Tibial nerve (tissue), 4 donors: ENCODE measurements around the gene IBA57. TPM values are rescaled to one million over a fixed set of nuclear protein-coding genes. Genes with fewer than 3 reads are reported as not detected.

Source experiments
- DNase-seq, 2 donors: peaks; one replicate each; pipeline ENCODE4 v3.0.0-alpha.2; 2019; ENCODE audit warnings: low spot score in 2 of 2
- H3K27ac ChIP-seq, 4 donors: fragments of 200-600 bp; sonication (generic) in 3 of 4; one replicate each; pipeline ENCODE4 v1.5.1; 2017 to 2019; ENCODE audit warnings: mild to moderate bottlenecking in 1 of 4
- H3K27me3 ChIP-seq, 2 donors: fragments of 200-600 bp; sonication (generic) in 1 of 2; one replicate each; pipeline versions ENCODE4 v1.5.1 to v1.6.0; 2017 to 2019
- H3K36me3 ChIP-seq, 3 donors: fragments of 200-600 bp; sonication (generic); one replicate each; pipeline ENCODE4 v1.5.1; 2018 to 2019
- H3K4me1 ChIP-seq, 4 donors: fragments of 200-600 bp; sonication (generic) in 3 of 4; one replicate each; pipeline ENCODE4 v1.5.1; 2017 to 2019
- H3K4me3 ChIP-seq, 4 donors: fragments of 200-600 bp; sonication (generic) in 3 of 4; one replicate each; pipeline ENCODE4 v1.5.1; 2017 to 2019; ENCODE audit warnings: mild to moderate bottlenecking in 1 of 4, moderate library complexity in 1 of 4
- H3K9me3 ChIP-seq, 4 donors: fragments of 200-600 bp; sonication (generic) in 3 of 4; one replicate each; pipeline ENCODE4 v1.5.1; 2017 to 2019
- CTCF ChIP-seq, 5 experiments: fragments of 200-600 bp in 3 of 5; fragments of 450-650 bp in 2 of 5; sonication (generic) in 3 of 5; IDR thresholded peaks; one replicate each; pipeline ENCODE4 v1.5.1; 2016 to 2019; ENCODE audit warnings: antibody characterized with exemption in 5 of 5, mild to moderate bottlenecking in 3 of 5, moderate library complexity in 2 of 5
- EP300 ChIP-seq, 2 donors: sonication (generic); formaldehyde crosslinking; IDR thresholded peaks; one replicate each; pipeline ENCODE4 v1.6.1; 2017; ENCODE audit warnings: antibody characterized with exemption in 2 of 2, mild to moderate bottlenecking in 1 of 2
- POLR2A ChIP-seq, 2 donors: fragments of 450-650 bp; IDR thresholded peaks; one replicate each; pipeline ENCODE4 v1.6.1; 2017; ENCODE audit warnings: antibody characterized with exemption in 2 of 2, mild to moderate bottlenecking in 2 of 2, moderate library complexity in 2 of 2
- WGBS, 2 donors: methylation state at CpG; one replicate each; pipeline ENCODE4 v1.1.5; 2018; 5-methylcytosine and 5-hydroxymethylcytosine counted together
- total RNA-seq, 4 donors: library from RNA; depleted of rRNA; stranded (reverse); fragments of >200 nt; gene quantifications; one replicate each; pipeline ENCODE4 v1.1.0, GENCODE V29; 2016

The IBA57 gene
- total RNA-seq, 4 donors from 2014 or later: 5.5 to 17.8 (median 9.2) TPM

- H3K9me3 ChIP-seq: no peaks in the 10 kb centered on the region
- H3K4me1 ChIP-seq: peaks cover 0 to 71% (median 24%) of the 10 kb centered on the region in 4 donors
- DNase-seq: no peak
- H3K27me3 ChIP-seq: peaks cover 0 to 4% of the 10 kb centered on the region in 2 donors
- TF ChIP-seq CTCF (IDR thresholded peaks at IDR 0.05): no peak
- no peak for TF ChIP-seq EP300 (IDR thresholded peaks at IDR 0.05)
- TF ChIP-seq POLR2A (IDR thresholded peaks at IDR 0.05): no peak
- no peaks in the 10 kb centered on the region for H3K36me3 ChIP-seq
- peak overlapping the region in 3 of 4 donors; percentile 32 to 100 (median 66) for H3K27ac ChIP-seq
- whole genome bisulfite sequencing, 2 donors: 70% methylated on average over 9 of the region's 9 CpGs
- H3K4me3 ChIP-seq: no peak overlapping the region
These were observed 3.7 kb upstream of the IBA57 start for GRCh38 chr1:228161866-228162265.

- no peaks in the 10 kb centered on the region for H3K36me3 ChIP-seq
- TF ChIP-seq EP300 (IDR thresholded peaks at IDR 0.05): no peak
- TF ChIP-seq CTCF (IDR thresholded peaks at IDR 0.05): peak in 1 of 5 experiments; percentile 36
- no peak for TF ChIP-seq POLR2A (IDR thresholded peaks at IDR 0.05)
- peaks cover 0 to 69% (median 24%) of the 10 kb centered on the region in 4 donors for H3K4me1 ChIP-seq
- peak overlapping the region; percentile 57 to 100 (median 74) for H3K27ac ChIP-seq
- 20 to 28% methylated on average over 10 to 13 of the region's 14 CpGs for WGBS, 2 donors
- H3K4me3 ChIP-seq: no peak overlapping the region
- no peak for DNase-seq
- H3K9me3 ChIP-seq: no peaks in the 10 kb centered on the region
- peaks cover 0 to 4% of the 10 kb centered on the region in 2 donors for H3K27me3 ChIP-seq
These were observed 3.2 kb upstream of the IBA57 start for GRCh38 chr1:228162286-228163006.

- peak overlapping the region; percentile 57 to 100 (median 74) for H3K27ac ChIP-seq
- no peak for DNase-seq
- H3K36me3 ChIP-seq: peaks cover 0 to 2% (median 0%) of the 10 kb centered on the region in 3 donors
- no peaks in the 10 kb centered on the region for H3K9me3 ChIP-seq
- peaks cover 0 to 4% of the 10 kb centered on the region in 2 donors for H3K27me3 ChIP-seq
- WGBS, 2 donors: 58% methylated on average over 14 to 19 of the region's 30 CpGs
- H3K4me3 ChIP-seq: no peak overlapping the region
- peaks cover 0 to 64% (median 24%) of the 10 kb centered on the region in 4 donors for H3K4me1 ChIP-seq
- peak in 1 of 2 donors; percentile 18 for TF ChIP-seq EP300 (IDR thresholded peaks at IDR 0.05)
- peak in 1 of 2 donors; percentile 21 for TF ChIP-seq POLR2A (IDR thresholded peaks at IDR 0.05)
- TF ChIP-seq CTCF (IDR thresholded peaks at IDR 0.05): no peak
These were observed 2.4 kb upstream of the IBA57 start for GRCh38 chr1:228163007-228163753.

GRCh38 chr1:228163776-228164519, 1.7 kb upstream of the IBA57 start:
- Histone ChIP-seq H3K9me3 (no peaks in the 10 kb centered on the region), H3K4me3 (no peak overlapping the region), H3K27ac (peak overlapping the region; percentile 57 to 100 (median 80)), H3K36me3 (peaks cover 0 to 4% (median 0%) of the 10 kb centered on the region in 3 donors), H3K4me1 (peaks cover 0 to 58% (median 23%) of the 10 kb centered on the region in 4 donors), H3K27me3 (peaks cover 0 to 2% of the 10 kb centered on the region in 2 donors)
- WGBS, 2 donors: 88 to 91% methylated on average over 10 of the region's 10 CpGs
- TF ChIP-seq CTCF (IDR thresholded peaks at IDR 0.05) (no peak), POLR2A (IDR thresholded peaks at IDR 0.05) (no peak), EP300 (IDR thresholded peaks at IDR 0.05) (no peak)
- DNase-seq: no peak
